Stimulated activated CD8-positive, alpha-beta memory T cell treated with anti-CD3 and anti-CD28 coated beads, Interleukin-15, amount 100 ng/mL, for 4 hours (primary cell): ENCODE measurements around the gene HLA-DMA.

Experiments
- DNase-seq, 2 donors: peaks; one replicate each; pipeline ENCODE4 v3.0.0-alpha.2; 2020; ENCODE audit warnings: low read depth in 2 of 2

The HLA-DMA gene

DNA sequence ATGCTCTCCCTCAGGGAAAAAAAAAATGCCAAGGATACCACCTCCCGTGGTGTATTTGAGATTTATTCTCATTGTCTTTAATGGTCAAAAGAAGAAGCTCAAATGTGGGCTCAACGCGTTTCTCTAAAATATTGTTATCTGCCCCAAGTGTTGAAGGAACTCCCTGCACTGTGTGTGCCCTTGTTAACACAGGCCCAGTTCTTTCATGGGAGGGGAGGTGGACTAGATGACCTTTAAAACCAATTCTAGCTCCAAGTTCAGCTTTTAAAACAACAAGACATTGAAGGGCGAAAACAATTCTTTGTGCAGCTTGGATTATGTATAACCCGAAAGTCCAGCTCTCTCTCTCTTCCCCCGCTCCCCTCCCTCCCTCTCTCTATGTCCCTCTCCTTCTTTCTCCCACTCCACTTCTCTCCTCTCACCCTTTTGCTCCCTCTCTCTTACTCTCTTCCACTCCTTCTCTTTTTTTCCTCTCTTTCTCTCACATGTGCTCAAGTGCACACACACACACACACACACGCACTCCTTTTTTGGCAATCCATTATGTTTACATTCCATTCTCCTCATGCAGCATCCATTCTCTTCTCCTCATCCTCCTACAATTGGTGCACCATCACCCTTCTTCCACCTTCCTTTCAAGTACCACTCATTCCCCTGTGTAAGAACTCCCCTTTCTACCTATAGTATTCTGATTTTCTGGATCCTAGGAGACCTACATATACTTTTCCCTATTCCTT lies 20.6 kb downstream of the HLA-DMA start:
- DNase-seq: no peak

DNA sequence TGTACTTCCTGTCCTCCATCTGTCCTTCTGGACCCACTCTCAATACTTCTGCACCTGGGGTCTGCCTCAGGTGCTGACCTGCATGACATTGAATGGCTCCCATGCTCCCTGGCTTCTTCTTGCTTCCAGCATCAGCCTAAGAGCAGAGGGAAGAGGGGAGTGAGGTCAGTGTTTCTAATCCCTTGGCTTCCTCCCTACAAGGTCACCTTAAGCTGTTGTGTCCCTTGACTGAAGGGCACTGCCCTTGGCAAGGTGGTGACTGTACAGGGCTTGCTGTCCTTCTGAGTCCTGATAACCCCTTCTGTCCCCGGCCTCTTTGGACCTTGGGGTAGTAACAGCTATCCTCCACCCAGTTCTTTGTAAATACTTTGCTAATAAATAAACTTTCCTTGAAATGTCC lies 21.7 kb downstream of the HLA-DMA start:
- DNase-seq: no peak

DNA sequence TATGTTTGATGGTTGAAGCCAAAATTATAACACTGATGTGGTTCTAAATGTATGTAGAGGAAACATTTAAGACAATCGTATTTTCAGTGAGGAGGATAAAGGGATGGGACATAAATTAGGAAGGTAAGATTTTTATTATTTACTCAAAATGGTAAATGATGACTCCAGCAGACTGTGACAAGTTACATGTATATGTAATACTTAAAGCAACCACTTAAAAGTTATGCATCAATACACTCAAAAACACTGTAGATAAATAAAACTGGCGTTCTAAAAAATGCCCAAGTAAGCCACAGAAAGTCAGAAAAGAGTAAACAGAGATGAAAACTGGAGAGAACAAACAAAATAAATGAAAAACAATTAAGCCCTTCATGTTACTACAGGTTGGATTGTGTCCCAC lies 30.8 kb downstream of the HLA-DMA start:
- DNase-seq: no peak

DNA sequence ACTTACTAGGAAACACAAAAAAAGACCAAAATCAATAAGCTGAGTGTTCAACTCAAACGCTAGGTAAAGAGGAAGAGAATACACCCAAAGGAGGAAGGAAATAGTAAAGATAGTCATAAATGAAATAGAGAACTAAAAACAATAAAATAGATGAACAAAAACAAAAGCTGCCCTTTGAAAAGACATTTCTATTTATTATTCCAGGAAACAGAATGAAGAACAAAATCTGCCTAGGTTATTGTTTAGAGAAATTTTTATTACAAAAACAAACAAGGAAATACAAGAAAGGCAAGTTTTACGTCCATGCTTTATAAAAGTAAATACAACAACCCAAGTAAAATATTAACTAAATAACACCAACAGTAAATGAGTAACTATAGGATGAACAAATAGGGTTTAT lies 32.2 kb downstream of the HLA-DMA start:
- no peak for DNase-seq

DNA sequence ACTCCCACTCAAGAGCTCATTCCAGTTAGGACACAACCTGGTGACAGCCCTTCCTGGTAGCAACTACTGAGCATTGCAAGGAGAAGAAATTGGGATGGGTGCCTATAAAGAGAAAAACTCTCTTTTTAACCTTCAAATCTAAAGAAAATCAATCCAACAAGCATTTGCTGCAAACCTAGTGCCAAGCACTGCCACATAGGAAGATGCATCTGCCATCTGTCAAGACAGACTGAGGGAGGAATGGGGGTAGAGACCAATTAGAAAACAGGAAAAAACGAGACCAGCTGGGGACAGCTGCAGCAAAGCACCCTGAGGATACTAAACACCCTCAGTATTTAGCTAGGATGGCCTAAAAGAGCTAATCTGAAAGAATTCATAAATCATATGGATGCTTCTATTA lies 39.9 kb downstream of the HLA-DMA start:
- DNase-seq: no peak

DNA sequence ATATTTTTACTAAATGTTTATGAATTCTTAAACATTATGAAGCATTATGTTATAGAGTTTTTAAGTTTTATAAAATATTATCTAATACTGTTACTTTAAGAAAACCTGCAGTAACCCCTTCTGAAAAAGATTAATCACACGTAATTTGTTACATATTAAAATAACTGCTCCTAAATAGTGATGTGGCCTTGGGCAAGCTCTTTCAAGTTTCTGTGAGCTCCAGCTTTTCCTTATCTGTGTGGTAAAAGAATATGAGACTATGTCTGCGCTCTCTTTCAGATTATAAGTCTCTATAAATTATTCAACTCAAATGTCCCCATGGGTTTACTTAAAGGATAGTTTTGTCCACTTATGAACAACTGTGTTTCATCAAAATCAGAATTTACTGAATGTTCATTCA lies 44.0 kb downstream of the HLA-DMA start:
- DNase-seq: no peak

DNA sequence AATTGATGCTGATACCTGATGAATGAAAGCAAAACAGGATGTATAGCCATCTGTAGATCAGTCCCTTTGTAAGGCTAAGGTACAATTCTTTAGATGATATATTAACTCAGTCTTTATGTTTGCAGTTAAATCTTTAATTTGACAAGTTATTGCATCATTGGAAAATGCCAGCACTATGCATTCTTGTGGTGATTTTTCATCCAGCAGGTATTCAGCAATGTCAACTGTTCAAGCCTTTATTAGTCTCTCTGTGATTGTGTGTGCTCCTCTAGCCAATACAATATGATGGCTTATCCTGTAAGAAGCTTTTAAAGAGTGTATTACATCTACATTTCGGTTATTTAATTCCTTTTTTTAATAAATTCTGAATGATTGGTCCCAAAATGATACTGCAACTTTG lies 46.4 kb downstream of the HLA-DMA start:
- DNase-seq: no peak

DNA sequence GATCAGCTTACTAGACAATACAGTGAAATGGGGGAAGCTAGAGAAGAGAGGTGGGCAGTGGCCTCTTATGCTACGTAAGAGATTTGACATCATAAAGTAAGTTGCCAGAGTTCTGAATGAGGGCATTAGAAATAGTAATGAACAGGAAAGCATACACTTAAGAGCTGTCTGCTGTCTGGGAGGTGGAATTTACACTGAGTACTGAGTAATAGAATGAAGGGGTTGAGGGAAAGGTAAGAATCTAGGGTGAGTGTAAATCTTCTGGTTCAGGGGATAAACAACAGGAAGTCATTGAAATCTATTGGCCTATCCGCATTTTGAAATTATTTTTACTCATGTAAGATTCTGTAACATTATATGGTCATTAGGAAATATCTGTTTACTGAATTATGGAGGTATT lies 47.8 kb downstream of the HLA-DMA start:
- no peak for DNase-seq

DNA sequence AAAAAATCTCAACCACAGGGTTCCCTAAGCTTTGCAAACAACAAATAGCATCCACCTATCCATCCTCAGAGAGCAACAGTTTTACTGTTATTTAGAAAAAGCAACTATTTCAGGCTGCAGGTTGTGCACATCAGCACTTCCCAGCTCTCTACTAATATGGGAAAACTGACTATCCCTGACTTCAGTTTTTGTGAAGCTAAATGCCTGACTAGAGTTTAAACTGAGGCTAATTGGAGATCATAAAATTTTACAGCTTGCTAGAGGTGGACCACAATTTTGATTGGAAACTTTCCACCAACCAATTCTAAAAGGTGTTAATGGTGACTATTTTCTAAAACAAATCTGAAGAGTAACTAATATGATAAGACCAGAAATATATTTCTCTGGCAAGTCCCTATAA lies 48.9 kb downstream of the HLA-DMA start:
- no peak for DNase-seq
